Activated B cell treated with CpG ODN at 0.5 μM for 24 hours (primary cell): ENCODE data around the gene PCOLCE2. TPM values are rescaled to one million over a fixed set of nuclear protein-coding genes. Genes with fewer than 3 reads are reported as not detected.

Source experiments
- ATAC-seq: fragments of 200-7000 bp; cut with Tn5 transposase; one replicate; pipeline ENCODE4 v1.10.0; 2021; ENCODE audit warnings: low read depth, mild to moderate bottlenecking, moderate library complexity
- CTCF ChIA-PET: fragments of 350-600 bp; sonication (Branson Sonifier 250); formaldehyde crosslinking; loops from one replicate; lab custom pipeline; 2021; ENCODE audit warnings: antibody characterized with exemption; lab: Charles Lee
- POLR2A ChIA-PET: fragments of 350-600 bp; sonication (Branson Sonifier 250); formaldehyde crosslinking; loops from one replicate; lab custom pipeline; 2021; ENCODE audit warnings: antibody characterized with exemption; lab: Charles Lee
- DNase-seq: peaks from one replicate; pipeline ENCODE4 v3.0.0; 2022
- H3K27ac Mint-ChIP-seq: one replicate; pipeline ENCODE4 v1.8.0; 2020; ENCODE audit warnings: mixed read lengths
- H3K27me3 Mint-ChIP-seq: one replicate; pipeline ENCODE4 v1.8.0; 2021; ENCODE audit warnings: mixed read lengths
- H3K36me3 Mint-ChIP-seq: one replicate; pipeline ENCODE4 v1.8.0; 2021; ENCODE audit warnings: low read depth, mixed read lengths
- H3K4me1 Mint-ChIP-seq: one replicate; pipeline ENCODE4 v1.8.0; 2021; ENCODE audit warnings: mixed read lengths
- H3K4me3 Mint-ChIP-seq: one replicate; pipeline ENCODE4 v1.8.0; 2020; ENCODE audit warnings: mild to moderate bottlenecking, mixed read lengths
- H3K9me3 Mint-ChIP-seq: one replicate; pipeline ENCODE4 v1.8.0; 2020; ENCODE audit warnings: mixed read lengths
- intact Hi-C: fragments of 100-400 bp; cut with micrococcal nuclease; formaldehyde crosslinking; loops from one replicate; pipeline ENCODE4 v1.15.1; 2024
- total RNA-seq: library from RNA; stranded (reverse); gene quantifications from 2 replicates; pipeline ENCODE4 v1.2.3, GENCODE V29; 2022
- TF ChIP-seq, protein P1 (sequence below): fragments of 200-600 bp; IDR thresholded peaks from one replicate; pipeline ENCODE4 v1.8.0; 2022; ENCODE audit warnings: antibody characterized with exemption, mild to moderate bottlenecking

The PCOLCE2 gene
- total RNA-seq, 1 donor from 2014 or later, result not detected

DNA sequence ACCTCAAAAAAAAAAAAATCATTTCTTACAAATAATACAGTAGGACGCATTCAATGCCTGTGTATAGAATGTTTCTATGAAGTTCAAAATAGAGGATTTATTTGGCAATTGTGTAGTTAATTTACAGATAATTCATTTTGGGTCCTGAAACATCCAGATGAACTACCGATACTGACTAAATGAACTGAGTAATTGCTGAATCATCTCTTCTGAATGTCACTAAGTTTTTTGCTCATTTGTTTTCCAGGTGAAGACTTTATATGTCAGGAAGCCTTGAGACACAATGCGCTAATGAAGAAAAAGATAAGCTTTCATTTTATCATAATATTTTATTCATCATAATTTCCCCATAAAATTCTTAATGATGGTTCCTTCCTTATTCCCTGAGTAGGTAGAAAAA lies 39.7 kb downstream of the PCOLCE2 start:
- intact Hi-C loops, result no loop called here
- POLR2A ChIA-PET, result no interaction called here

DNA sequence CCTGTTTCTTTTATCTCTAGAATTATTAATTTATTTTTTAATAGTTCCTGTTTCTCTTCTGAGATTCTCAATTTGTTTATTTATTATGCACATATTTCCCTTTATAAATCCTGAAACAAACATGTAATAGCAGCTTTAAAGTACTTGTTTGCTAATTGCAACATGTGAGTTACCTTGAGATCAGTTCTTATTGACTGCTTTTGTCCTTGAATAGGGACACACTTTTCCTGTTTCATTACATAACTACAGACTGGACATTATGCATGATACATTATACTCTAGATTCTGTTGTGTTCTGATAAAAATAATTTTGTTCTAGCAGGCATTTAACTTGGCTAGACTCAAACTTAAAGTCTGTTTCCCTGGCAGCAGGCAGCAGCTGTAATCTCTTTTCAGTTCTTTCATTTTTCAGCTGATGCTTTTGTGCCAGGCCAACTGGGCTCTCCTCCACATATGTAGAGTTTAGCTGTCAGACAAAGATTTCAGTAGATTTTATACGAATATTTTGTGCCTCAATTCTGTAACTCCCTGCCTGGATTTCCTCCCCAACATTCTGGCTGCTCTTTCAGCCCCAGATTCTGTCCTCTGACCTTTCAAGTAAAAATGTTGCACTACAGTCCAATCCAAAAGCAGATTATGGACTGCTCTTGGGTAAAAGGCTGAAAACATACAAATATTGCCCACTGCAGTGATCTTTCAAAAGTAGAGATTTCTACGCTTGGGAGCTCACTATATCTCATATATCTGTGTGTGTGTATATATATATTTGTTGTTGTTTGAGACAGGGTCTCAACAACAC lies 41.9 kb downstream of the PCOLCE2 start:
- H3K4me3 Mint-ChIP-seq, result no peak overlapping the region
- intact Hi-C loops, result no loop called here
- CTCF ChIA-PET, result no interaction called here
- no peak for DNase-seq
- no peak overlapping the region for H3K27ac Mint-ChIP-seq
- ATAC-seq, result no peak
- H3K27me3 Mint-ChIP-seq, result peaks cover 2% of the 10 kb centered on the region
- H3K4me1 Mint-ChIP-seq, result no peaks in the 10 kb centered on the region
- no peaks in the 10 kb centered on the region for H3K36me3 Mint-ChIP-seq
- TF ChIP-seq, protein P1, sequence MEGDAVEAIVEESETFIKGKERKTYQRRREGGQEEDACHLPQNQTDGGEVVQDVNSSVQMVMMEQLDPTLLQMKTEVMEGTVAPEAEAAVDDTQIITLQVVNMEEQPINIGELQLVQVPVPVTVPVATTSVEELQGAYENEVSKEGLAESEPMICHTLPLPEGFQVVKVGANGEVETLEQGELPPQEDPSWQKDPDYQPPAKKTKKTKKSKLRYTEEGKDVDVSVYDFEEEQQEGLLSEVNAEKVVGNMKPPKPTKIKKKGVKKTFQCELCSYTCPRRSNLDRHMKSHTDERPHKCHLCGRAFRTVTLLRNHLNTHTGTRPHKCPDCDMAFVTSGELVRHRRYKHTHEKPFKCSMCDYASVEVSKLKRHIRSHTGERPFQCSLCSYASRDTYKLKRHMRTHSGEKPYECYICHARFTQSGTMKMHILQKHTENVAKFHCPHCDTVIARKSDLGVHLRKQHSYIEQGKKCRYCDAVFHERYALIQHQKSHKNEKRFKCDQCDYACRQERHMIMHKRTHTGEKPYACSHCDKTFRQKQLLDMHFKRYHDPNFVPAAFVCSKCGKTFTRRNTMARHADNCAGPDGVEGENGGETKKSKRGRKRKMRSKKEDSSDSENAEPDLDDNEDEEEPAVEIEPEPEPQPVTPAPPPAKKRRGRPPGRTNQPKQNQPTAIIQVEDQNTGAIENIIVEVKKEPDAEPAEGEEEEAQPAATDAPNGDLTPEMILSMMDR, result no peak
- POLR2A ChIA-PET, result no interaction called here
- peaks cover 4% of the 10 kb centered on the region for H3K9me3 Mint-ChIP-seq

More for the DNA sequence above, 39.7 kb downstream of the PCOLCE2 start:
- TF ChIP-seq, protein P1, result no peak
- H3K4me3 Mint-ChIP-seq, result no peak overlapping the region
- H3K27ac Mint-ChIP-seq, result no peak overlapping the region
- no peaks in the 10 kb centered on the region for H3K36me3 Mint-ChIP-seq
- H3K9me3 Mint-ChIP-seq, result peaks cover 4% of the 10 kb centered on the region
- DNase-seq, result no peak
- H3K4me1 Mint-ChIP-seq, result no peaks in the 10 kb centered on the region
- no peak for ATAC-seq
- CTCF ChIA-PET, result no interaction called here
- H3K27me3 Mint-ChIP-seq, result no peaks in the 10 kb centered on the region

DNA sequence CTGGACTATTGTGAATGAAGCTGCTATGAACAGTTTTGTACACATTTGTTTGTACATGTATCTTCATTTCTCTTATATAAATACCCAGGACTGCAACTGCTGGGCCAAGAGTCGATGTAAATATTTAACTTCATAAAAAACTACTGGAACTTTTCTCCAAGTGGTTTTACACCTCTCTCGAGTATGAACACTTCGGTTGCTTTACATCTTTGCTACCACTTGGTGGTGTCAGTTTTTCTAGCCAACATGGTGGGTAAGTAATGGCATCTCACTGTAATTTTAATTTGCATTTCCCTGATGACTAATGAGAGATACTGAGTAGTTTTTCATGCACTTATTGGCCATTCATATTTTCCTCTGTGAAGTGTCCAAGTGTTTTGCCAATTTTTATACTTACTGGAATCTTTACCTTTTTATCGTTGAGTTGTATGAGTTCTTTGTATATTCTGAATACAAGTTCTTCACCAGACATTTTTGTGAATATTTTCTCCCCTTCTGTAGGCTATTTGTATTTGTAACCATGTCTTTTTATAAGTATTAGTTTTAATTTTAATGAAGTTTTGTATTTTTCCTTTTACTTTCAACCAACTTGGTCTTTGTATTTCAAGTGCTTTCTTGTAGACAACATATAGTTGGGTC lies 44.4 kb downstream of the PCOLCE2 start:
- Mint-ChIP-seq H3K27me3 (peaks cover 2% of the 10 kb centered on the region), H3K4me3 (no peak overlapping the region), H3K9me3 (peaks cover 4% of the 10 kb centered on the region), H3K27ac (no peak overlapping the region), H3K36me3 (no peaks in the 10 kb centered on the region), H3K4me1 (no peaks in the 10 kb centered on the region)
- TF ChIP-seq, protein P1, result no peak
- no peak for DNase-seq
- ATAC-seq, result peak; percentile 52
- POLR2A ChIA-PET, result no interaction called here
- CTCF ChIA-PET, result interaction anchor here (1.2 kb wide), 1 partner anchor 16 kb away, joined by 3 read pairs; no protein-coding TSS in a partner anchor
- intact Hi-C loops, result no loop called here

DNA sequence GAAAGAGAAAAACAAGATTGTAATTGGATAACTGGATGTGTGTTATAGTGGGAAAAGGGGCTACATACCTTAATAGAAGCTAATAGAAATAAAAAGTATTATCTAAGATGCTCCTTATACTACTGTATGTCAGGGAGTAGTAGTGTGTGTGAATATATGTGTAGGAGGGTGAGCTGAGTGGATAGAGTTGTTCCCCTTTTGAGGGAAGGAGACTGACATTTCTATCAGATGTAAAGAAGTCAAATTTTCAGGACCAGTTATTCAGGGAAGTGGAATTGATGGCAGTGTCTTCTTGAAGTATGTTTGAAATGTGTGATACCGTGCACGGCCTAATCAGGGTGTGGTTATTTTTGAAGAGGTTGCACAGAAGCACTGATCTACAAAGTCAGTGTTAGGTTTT lies 49.1 kb downstream of the PCOLCE2 start:
- Mint-ChIP-seq H3K36me3 (no peaks in the 10 kb centered on the region), H3K27ac (no peak overlapping the region), H3K27me3 (peaks cover 10% of the 10 kb centered on the region), H3K9me3 (peaks cover 2% of the 10 kb centered on the region), H3K4me3 (no peak overlapping the region), H3K4me1 (no peaks in the 10 kb centered on the region)
- DNase-seq (no peak), ATAC-seq (no peak)
- ChIA-PET CTCF (no interaction called here), POLR2A (no interaction called here)
- intact Hi-C loops, result no loop called here
- TF ChIP-seq, protein P1, result no peak

DNA sequence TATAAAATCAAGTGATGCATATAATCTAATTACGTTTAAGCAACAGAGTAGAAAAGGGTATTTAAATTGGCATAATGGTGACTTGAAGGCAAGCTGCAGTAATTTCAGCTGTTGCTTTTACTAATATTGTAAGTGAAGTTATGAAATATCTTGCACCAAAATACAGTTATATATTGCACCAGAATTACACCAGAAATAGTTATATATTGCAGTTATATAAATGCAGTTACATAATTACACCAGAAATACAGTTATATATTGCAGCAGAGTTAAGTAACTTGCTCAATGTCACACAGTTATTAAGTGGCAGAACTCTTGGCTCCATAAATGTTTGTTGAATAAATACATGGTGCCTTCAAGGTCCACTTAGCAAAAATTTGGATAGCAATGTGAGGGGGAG lies 51.4 kb downstream of the PCOLCE2 start:
- ATAC-seq (no peak), DNase-seq (no peak)
- intact Hi-C loops, result no loop called here
- Mint-ChIP-seq H3K4me1 (no peaks in the 10 kb centered on the region), H3K36me3 (no peaks in the 10 kb centered on the region), H3K27me3 (peaks cover 8% of the 10 kb centered on the region), H3K9me3 (no peaks in the 10 kb centered on the region), H3K27ac (no peak overlapping the region), H3K4me3 (no peak overlapping the region)
- ChIA-PET CTCF (no interaction called here), POLR2A (no interaction called here)
- TF ChIP-seq, protein P1, result no peak
